HL-60 (cell line): Measurements from ENCODE around the gene TRPM6.
A peak's percentile ranks its signal among the peaks of the same experiment; 100 is the strongest.

ENCODE experiments used
- DNase-seq, 2 experiments: peaks; one replicate each; pipeline ENCODE4 v3.0.0-alpha.2; 2010 to 2020; ENCODE audit warnings: low read depth in 1 of 2, low spot score in 1 of 2
- H3K27ac ChIP-seq: fragments of 250-450 bp; sonication (Bioruptor Pico); replicated peaks from 2 replicates; pipeline ENCODE4 v1.5.1; 2020; ENCODE audit warnings: mild to moderate bottlenecking, moderate library complexity
- H3K27me3 ChIP-seq: fragments of 250-450 bp; sonication (Bioruptor Pico); 2 replicates; pipeline ENCODE4 v1.5.1; 2021; ENCODE audit warnings: mild to moderate bottlenecking, moderate library complexity; ENCODE audit not compliant: insufficient read depth, poor library complexity, severe bottlenecking
- H3K4me3 ChIP-seq: replicated peaks from 2 replicates; pipeline ENCODE4 v1.5.1; 2011; ENCODE audit warnings: mild to moderate bottlenecking, control low read depth, low read length; ENCODE audit not compliant: insufficient read depth
- GABPA ChIP-seq: IDR thresholded peaks from 2 replicates; pipeline ENCODE4 v1.6.1; 2012; ENCODE audit warnings: low read depth
- POLR2AphosphoS5 ChIP-seq: IDR thresholded peaks from 2 replicates; pipeline ENCODE4 v1.6.1; 2012; ENCODE audit warnings: low read depth
- SPI1 ChIP-seq: IDR thresholded peaks from 2 replicates; pipeline ENCODE4 v1.6.1; 2012; ENCODE audit warnings: low read depth, mild to moderate bottlenecking, borderline replicate concordance
- long read RNA-seq: library from polyadenylated mRNA; unstranded; transcript quantifications from one replicate; pipeline ENCODE4 v2.0.0, GENCODE V29; 2020
- TF ChIP-seq, protein P1 (sequence below): IDR thresholded peaks from one replicate; pipeline ENCODE4 v1.5.1; 2011; ENCODE audit warnings: low read length, control low read depth, inconsistent platforms; ENCODE audit not compliant: insufficient read depth
- TF ChIP-seq, protein P2 (sequence below): IDR thresholded peaks from 2 replicates; pipeline ENCODE4 v1.6.1; 2012; ENCODE audit warnings: low read depth; ENCODE audit not compliant: insufficient replicate concordance

Gene TRPM6, protein sequence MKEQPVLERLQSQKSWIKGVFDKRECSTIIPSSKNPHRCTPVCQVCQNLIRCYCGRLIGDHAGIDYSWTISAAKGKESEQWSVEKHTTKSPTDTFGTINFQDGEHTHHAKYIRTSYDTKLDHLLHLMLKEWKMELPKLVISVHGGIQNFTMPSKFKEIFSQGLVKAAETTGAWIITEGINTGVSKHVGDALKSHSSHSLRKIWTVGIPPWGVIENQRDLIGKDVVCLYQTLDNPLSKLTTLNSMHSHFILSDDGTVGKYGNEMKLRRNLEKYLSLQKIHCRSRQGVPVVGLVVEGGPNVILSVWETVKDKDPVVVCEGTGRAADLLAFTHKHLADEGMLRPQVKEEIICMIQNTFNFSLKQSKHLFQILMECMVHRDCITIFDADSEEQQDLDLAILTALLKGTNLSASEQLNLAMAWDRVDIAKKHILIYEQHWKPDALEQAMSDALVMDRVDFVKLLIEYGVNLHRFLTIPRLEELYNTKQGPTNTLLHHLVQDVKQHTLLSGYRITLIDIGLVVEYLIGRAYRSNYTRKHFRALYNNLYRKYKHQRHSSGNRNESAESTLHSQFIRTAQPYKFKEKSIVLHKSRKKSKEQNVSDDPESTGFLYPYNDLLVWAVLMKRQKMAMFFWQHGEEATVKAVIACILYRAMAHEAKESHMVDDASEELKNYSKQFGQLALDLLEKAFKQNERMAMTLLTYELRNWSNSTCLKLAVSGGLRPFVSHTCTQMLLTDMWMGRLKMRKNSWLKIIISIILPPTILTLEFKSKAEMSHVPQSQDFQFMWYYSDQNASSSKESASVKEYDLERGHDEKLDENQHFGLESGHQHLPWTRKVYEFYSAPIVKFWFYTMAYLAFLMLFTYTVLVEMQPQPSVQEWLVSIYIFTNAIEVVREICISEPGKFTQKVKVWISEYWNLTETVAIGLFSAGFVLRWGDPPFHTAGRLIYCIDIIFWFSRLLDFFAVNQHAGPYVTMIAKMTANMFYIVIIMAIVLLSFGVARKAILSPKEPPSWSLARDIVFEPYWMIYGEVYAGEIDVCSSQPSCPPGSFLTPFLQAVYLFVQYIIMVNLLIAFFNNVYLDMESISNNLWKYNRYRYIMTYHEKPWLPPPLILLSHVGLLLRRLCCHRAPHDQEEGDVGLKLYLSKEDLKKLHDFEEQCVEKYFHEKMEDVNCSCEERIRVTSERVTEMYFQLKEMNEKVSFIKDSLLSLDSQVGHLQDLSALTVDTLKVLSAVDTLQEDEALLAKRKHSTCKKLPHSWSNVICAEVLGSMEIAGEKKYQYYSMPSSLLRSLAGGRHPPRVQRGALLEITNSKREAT (N-terminal part only)
- long read RNA-seq: 0 reads

DNA sequence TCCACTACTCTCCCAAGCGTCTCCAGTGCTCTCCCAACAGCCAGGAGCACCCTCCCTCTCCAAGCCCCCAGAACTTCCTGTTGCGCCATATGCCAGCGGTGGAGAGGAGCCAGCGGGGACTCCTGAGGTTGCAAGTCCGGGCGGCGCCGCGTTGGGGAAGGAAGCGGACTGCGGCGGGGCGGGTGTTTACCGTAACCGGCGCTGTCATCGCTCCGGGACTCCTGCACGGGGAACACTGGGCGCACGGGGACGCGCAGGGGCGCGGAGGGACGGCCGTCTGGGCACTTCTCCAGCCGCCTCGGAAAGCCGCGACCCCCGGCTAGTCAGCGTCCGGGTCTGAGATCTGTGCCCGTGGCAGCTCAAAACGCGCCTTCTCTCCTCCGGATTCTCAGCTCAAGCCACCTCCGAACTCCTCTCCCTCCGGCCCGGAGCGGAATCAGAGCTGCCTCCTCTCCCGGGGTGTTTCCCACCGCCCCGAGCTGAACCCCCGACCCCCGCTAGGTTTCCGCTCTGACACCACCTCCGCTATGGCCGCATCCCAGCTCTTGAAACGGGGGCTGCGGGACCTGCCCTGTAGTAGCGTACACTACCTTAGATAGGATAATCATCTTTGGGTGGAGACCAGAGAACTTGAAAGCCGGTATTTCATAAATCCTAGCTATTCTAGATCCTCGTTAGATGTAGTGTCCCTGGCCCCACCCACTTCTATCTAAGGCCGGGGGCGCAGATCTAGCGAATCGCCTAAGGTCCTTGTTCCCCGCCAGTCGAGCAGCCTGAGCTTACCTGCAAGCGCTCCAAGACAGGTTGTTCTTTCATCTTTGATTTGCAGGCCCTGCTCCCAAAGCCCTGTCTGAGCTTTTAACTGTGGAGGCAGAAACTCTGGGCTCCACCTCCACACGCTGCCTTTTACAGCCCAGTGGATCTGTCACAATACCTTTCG lies at the start of gene TRPM6:
Gene TRPM6, minus strand, starts transcription at position 881 of the 940 bp plus-strand sequence. Its CDS starts 65 bp downstream, at position 816.
- H3K4me3 ChIP-seq: peak within 1 kb of the TSS; percentile 59
- H3K27ac ChIP-seq: no peak within 1 kb of the TSS
- DNase-seq: peak; percentile 57 to 79
- TF ChIP-seq, protein P1, sequence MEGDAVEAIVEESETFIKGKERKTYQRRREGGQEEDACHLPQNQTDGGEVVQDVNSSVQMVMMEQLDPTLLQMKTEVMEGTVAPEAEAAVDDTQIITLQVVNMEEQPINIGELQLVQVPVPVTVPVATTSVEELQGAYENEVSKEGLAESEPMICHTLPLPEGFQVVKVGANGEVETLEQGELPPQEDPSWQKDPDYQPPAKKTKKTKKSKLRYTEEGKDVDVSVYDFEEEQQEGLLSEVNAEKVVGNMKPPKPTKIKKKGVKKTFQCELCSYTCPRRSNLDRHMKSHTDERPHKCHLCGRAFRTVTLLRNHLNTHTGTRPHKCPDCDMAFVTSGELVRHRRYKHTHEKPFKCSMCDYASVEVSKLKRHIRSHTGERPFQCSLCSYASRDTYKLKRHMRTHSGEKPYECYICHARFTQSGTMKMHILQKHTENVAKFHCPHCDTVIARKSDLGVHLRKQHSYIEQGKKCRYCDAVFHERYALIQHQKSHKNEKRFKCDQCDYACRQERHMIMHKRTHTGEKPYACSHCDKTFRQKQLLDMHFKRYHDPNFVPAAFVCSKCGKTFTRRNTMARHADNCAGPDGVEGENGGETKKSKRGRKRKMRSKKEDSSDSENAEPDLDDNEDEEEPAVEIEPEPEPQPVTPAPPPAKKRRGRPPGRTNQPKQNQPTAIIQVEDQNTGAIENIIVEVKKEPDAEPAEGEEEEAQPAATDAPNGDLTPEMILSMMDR: no peak
- TF ChIP-seq POLR2AphosphoS5 (0 out of 2 replicates have a peak, but pooled peaks have one; percentile 27), SPI1 (peak; percentile 25; the same call in 1 of the 2 replicates)
- H3K27me3 ChIP-seq: no peaks in the 10 kb centered on the region

DNA sequence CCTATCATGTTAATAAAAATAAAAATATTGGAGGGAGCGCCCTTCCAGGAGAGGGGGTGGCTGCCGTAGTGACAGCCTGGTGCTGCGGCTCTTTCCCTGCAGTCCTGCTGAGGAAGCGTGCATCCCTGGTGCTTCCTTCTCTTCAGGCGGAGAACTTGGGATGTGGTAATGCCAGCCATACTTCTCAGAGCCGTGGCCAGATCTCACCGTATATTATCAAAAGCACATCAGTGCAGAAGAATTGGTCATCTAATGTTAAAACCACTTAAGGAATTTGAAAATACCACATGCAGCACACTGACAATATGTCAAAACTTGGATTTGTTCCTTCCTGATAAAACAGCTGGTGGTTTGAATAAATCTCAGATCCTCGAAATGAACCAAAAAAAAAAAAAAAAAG lies 47.3 kb upstream of the TRPM6 start:
- Histone ChIP-seq H3K27me3 (no peaks in the 10 kb centered on the region), H3K4me3 (no peak overlapping the region), H3K27ac (no peak overlapping the region)
- TF ChIP-seq POLR2AphosphoS5 (no peak), SPI1 (no peak)
- TF ChIP-seq, protein P2, sequence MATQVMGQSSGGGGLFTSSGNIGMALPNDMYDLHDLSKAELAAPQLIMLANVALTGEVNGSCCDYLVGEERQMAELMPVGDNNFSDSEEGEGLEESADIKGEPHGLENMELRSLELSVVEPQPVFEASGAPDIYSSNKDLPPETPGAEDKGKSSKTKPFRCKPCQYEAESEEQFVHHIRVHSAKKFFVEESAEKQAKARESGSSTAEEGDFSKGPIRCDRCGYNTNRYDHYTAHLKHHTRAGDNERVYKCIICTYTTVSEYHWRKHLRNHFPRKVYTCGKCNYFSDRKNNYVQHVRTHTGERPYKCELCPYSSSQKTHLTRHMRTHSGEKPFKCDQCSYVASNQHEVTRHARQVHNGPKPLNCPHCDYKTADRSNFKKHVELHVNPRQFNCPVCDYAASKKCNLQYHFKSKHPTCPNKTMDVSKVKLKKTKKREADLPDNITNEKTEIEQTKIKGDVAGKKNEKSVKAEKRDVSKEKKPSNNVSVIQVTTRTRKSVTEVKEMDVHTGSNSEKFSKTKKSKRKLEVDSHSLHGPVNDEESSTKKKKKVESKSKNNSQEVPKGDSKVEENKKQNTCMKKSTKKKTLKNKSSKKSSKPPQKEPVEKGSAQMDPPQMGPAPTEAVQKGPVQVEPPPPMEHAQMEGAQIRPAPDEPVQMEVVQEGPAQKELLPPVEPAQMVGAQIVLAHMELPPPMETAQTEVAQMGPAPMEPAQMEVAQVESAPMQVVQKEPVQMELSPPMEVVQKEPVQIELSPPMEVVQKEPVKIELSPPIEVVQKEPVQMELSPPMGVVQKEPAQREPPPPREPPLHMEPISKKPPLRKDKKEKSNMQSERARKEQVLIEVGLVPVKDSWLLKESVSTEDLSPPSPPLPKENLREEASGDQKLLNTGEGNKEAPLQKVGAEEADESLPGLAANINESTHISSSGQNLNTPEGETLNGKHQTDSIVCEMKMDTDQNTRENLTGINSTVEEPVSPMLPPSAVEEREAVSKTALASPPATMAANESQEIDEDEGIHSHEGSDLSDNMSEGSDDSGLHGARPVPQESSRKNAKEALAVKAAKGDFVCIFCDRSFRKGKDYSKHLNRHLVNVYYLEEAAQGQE: no peak
- TF ChIP-seq, protein P1: no peak
- DNase-seq: no peak

DNA sequence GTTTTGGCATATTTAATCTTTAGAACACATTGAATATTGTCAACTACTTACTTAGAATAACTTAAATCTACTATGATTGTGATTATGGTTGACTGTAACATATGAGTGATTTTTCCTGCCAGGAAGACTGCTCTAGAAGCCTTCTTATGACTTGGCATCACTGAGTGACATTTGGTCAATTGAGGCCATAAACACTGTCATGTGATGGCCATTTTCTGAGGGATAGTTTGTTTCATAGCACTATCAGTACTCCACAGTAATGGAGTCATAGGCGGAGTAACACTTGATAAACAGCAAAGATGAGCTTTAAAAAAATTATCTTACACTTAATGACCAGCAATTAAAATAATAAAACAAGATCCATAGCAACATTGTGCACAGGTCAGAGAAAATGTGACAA lies 34.0 kb upstream of the TRPM6 start:
- Histone ChIP-seq H3K27me3 (no peaks in the 10 kb centered on the region), H3K27ac (no peak overlapping the region), H3K4me3 (no peak overlapping the region)
- TF ChIP-seq, protein P2: no peak
- TF ChIP-seq POLR2AphosphoS5 (no peak), SPI1 (no peak), GABPA (no peak)
- TF ChIP-seq, protein P1: no peak
- DNase-seq: no peak
